HUDEP-2 (cell line): ENCODE data around the gene NUDCD3.
A peak's percentile ranks its signal among the peaks of the same experiment; 100 is the strongest.

ENCODE experiments used
- DNase-seq, 76 experiments: peaks; one replicate each; lab custom pipeline; 2025; ENCODE audit not compliant: unreplicated experiment in 76 of 76; lab: John Stamatoyannopoulos, UW

NUDCD3 gene

GRCh38 chr7:44408596-44408995 is 81.9 kb downstream of the NUDCD3 start:
- no peak for DNase-seq

- no peak for DNase-seq
Measured at GRCh38 chr7:44403775-44404174, 86.7 kb downstream of the NUDCD3 start.

- no peak for DNase-seq
Measured at GRCh38 chr7:44403176-44403759, 87.2 kb downstream of the NUDCD3 start.

GRCh38 chr7:44402401-44403060 is 87.9 kb downstream of the NUDCD3 start:
- no peak for DNase-seq

- DNase-seq = peak in 1 of 76 experiments; percentile 4
Measured at GRCh38 chr7:44401692-44402091, 88.8 kb downstream of the NUDCD3 start.

- no peak for DNase-seq
Measured at GRCh38 chr7:44400033-44400511, 90.4 kb downstream of the NUDCD3 start.

- no peak for DNase-seq
Measured at GRCh38 chr7:44398953-44399574, 91.4 kb downstream of the NUDCD3 start.

- DNase-seq = no peak
Measured at GRCh38 chr7:44398511-44398911, 91.9 kb downstream of the NUDCD3 start.

GRCh38 chr7:44396931-44397545 is 93.4 kb downstream of the NUDCD3 start:
- no peak for DNase-seq

- no peak for DNase-seq
Measured at GRCh38 chr7:44396496-44396895, 94.0 kb downstream of the NUDCD3 start.

GRCh38 chr7:44395067-44395466 is 95.4 kb downstream of the NUDCD3 start:
- no peak for DNase-seq

GRCh38 chr7:44394636-44395035 is 95.8 kb downstream of the NUDCD3 start:
- DNase-seq = no peak

GRCh38 chr7:44394112-44394447 is 96.4 kb downstream of the NUDCD3 start:
- no peak for DNase-seq

- no peak for DNase-seq
Measured at GRCh38 chr7:44393238-44394111, 97.0 kb downstream of the NUDCD3 start.

GRCh38 chr7:44392618-44393010 is 97.8 kb downstream of the NUDCD3 start:
- no peak for DNase-seq

- no peak for DNase-seq
Measured at GRCh38 chr7:44391746-44392617, 98.5 kb downstream of the NUDCD3 start.

GRCh38 chr7:44391171-44391570 is 99.3 kb downstream of the NUDCD3 start:
- no peak for DNase-seq

GRCh38 chr7:44390701-44391100 is 99.8 kb downstream of the NUDCD3 start:
- no peak for DNase-seq

- no peak for DNase-seq
Measured at GRCh38 chr7:44388089-44388970, 102.1 kb downstream of the NUDCD3 start.
